GM23338 (cell line): Measurements from ENCODE around the gene ADGRG6. TPM values are rescaled to one million over a fixed set of nuclear protein-coding genes. Genes with fewer than 3 reads are reported as not detected.

Experiments
- ATAC-seq: fragments of 200-7000 bp; cut with Tn5 transposase; 3 replicates; pipeline ENCODE4 v1.9.1; 2020
- DNase-seq: peaks from one replicate; pipeline ENCODE4 v3.0.0-alpha.2; 2015; ENCODE audit warnings: low spot score
- H2AFZ ChIP-seq: fragments of 200-600 bp; sonication (generic); 2 replicates; pipeline ENCODE4 v1.8.0; 2016; ENCODE audit warnings: antibody characterized with exemption, mild to moderate bottlenecking, moderate library complexity
- H3F3A ChIP-seq: fragments of 200-600 bp; sonication (generic); replicated peaks from 2 replicates; pipeline ENCODE4 v1.8.0; 2017; ENCODE audit warnings: antibody characterized with exemption, mixed run types, low read depth
- H3K27ac ChIP-seq: fragments of 200-600 bp; sonication (generic); 2 replicates; pipeline ENCODE4 v1.6.1; 2016; ENCODE audit warnings: low read depth
- H3K27me3 ChIP-seq: fragments of 200-600 bp; sonication (generic); 2 replicates; pipeline ENCODE4 v1.8.0; 2016; ENCODE audit warnings: mild to moderate bottlenecking, mixed run types, moderate library complexity; ENCODE audit not compliant: insufficient read depth
- H3K36me3 ChIP-seq: fragments of 200-600 bp; sonication (generic); 2 replicates; pipeline ENCODE4 v1.8.0; 2016; ENCODE audit warnings: mild to moderate bottlenecking; ENCODE audit not compliant: insufficient read depth
- H3K4me1 ChIP-seq: fragments of 200-600 bp; sonication (generic); 2 replicates; pipeline ENCODE4 v1.8.0; 2016; ENCODE audit warnings: mild to moderate bottlenecking, moderate library complexity; ENCODE audit not compliant: insufficient read depth
- H3K4me2 ChIP-seq: fragments of 200-600 bp; sonication (generic); 2 replicates; pipeline ENCODE4 v1.7.1; 2017; ENCODE audit warnings: mixed run types
- H3K4me3 ChIP-seq: fragments of 200-600 bp; sonication (generic); 2 replicates; pipeline ENCODE4 v1.6.1; 2016; ENCODE audit warnings: mixed run types
- H3K79me2 ChIP-seq: fragments of 200-600 bp; sonication (generic); replicated peaks from 2 replicates; pipeline ENCODE4 v1.8.0; 2017; ENCODE audit warnings: mild to moderate bottlenecking; ENCODE audit not compliant: insufficient read depth
- H3K9me2 ChIP-seq: fragments of 200-600 bp; sonication (generic); 2 replicates; pipeline ENCODE4 v1.8.0; 2017; ENCODE audit not compliant: insufficient read depth
- H4K20me1 ChIP-seq: fragments of 200-600 bp; sonication (generic); replicated peaks from 2 replicates; pipeline ENCODE4 v1.8.0; 2017; ENCODE audit warnings: mild to moderate bottlenecking; ENCODE audit not compliant: insufficient read depth
- H3K27ac Mint-ChIP-seq: 2 replicates; pipeline ENCODE4 v1.8.0; 2020; ENCODE audit warnings: inconsistent platforms, mild to moderate bottlenecking, moderate library complexity, mixed read lengths
- H3K27me3 Mint-ChIP-seq: 3 replicates; pipeline ENCODE4 v1.8.0; 2022; ENCODE audit warnings: low read depth, mild to moderate bottlenecking, moderate library complexity, mixed read lengths, inconsistent platforms; ENCODE audit not compliant: insufficient read depth, poor library complexity
- H3K36me3 Mint-ChIP-seq: 3 replicates; pipeline ENCODE4 v1.8.0; 2021; ENCODE audit warnings: low read depth, mild to moderate bottlenecking, inconsistent platforms, moderate library complexity, mixed read lengths
- H3K4me1 Mint-ChIP-seq: 3 replicates; pipeline ENCODE4 v1.8.0; 2020; ENCODE audit warnings: mild to moderate bottlenecking, inconsistent platforms, mixed read lengths
- H3K4me3 Mint-ChIP-seq: 3 replicates; pipeline ENCODE4 v1.8.0; 2021; ENCODE audit warnings: moderate library complexity, mild to moderate bottlenecking, inconsistent platforms, mixed read lengths
- H3K9me3 Mint-ChIP-seq: 3 replicates; pipeline ENCODE4 v1.8.0; 2020; ENCODE audit warnings: moderate library complexity, mild to moderate bottlenecking, inconsistent platforms, mixed read lengths
- CREB1 ChIP-seq: fragments of 250-450 bp; sonication (Bioruptor Pico); IDR thresholded peaks from 2 replicates; pipeline ENCODE4 v1.5.0; 2020; ENCODE audit warnings: low read depth, mild to moderate bottlenecking, moderate library complexity
- EZH2 ChIP-seq: fragments of 200-600 bp; sonication (generic); IDR thresholded peaks from one replicate; pipeline ENCODE4 v1.8.0; 2017; ENCODE audit warnings: antibody characterized with exemption, mild to moderate bottlenecking, low read depth; ENCODE audit not compliant: unreplicated experiment
- EZH2phosphoT487 ChIP-seq: fragments of 200-600 bp; sonication (generic); IDR thresholded peaks from one replicate; pipeline ENCODE4 v1.8.1; 2018; ENCODE audit warnings: antibody characterized with exemption; ENCODE audit not compliant: unreplicated experiment
- JUNB ChIP-seq: IDR thresholded peaks from one replicate; pipeline ENCODE4 v1.6.1; 2016; ENCODE audit warnings: antibody characterized with exemption; ENCODE audit not compliant: unreplicated experiment
- NANOG ChIP-seq: IDR thresholded peaks from 2 replicates; pipeline ENCODE4 v1.6.1; 2016; ENCODE audit warnings: antibody characterized with exemption, borderline replicate concordance
- STAT1 ChIP-seq: IDR thresholded peaks from one replicate; pipeline ENCODE4 v1.6.1; 2016; ENCODE audit warnings: antibody characterized with exemption; ENCODE audit not compliant: unreplicated experiment
- ZNF331 ChIP-seq: fragments of 250-450 bp; sonication (Bioruptor Pico); IDR thresholded peaks from 2 replicates; pipeline ENCODE4 v1.5.0; 2020; ENCODE audit warnings: low read depth, mild to moderate bottlenecking, moderate library complexity
- polyA plus RNA-seq: library from polyadenylated mRNA; unstranded; fragments of >200 nt; fragmentation: Nextera tagmentation; extraction: Ambion mirVana; gene quantifications from 2 replicates; pipeline ENCODE4 v1.2.1, GENCODE V29; 2016
- total RNA-seq: library from RNA; depleted of rRNA; stranded (reverse); fragments of >200 nt; shearing (Covaris generic); gene quantifications from 2 replicates; pipeline ENCODE4 v1.2.3, GENCODE V29; 2014
- TF ChIP-seq, protein P1 (sequence below), 2 experiments: fragments of 200-600 bp in 1 of 2; sonication (generic) in 1 of 2; conservative IDR thresholded peaks; 2 replicates each; pipeline versions ENCODE4 v1.5.1 to v1.6.1; 2016 to 2017; ENCODE audit warnings: antibody characterized with exemption in 2 of 2, low read depth in 2 of 2, mild to moderate bottlenecking in 2 of 2, moderate library complexity in 1 of 2
- TF ChIP-seq, protein P2 (sequence below): fragments of 250-450 bp; sonication (Bioruptor Pico); IDR thresholded peaks from 2 replicates; pipeline ENCODE4 v1.5.0; 2020; ENCODE audit warnings: mild to moderate bottlenecking, moderate library complexity

ADGRG6 gene
- total and polyA plus RNA-seq, 2 experiments from 2014 or later = 1.3 to 7.7 TPM

DNA sequence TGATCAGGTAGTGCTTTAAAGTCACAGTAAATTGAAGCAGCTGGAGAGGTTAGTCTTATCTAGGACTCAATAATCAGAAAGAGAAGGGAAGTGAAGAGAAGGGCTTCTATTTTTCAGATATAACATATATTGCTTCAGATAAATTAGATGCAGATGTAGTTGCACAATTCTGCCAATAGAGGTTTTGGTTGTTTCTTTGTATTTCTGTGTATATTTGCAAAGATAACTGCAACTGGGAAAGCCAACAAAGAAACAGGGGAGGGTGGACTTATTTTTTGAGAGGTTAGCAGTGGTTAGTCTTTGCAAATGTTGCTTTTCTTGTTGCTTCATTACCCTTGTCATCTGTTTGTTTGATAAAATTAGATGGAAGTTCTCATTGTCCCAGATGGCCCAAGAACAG is 106.6 kb downstream of the ADGRG6 start:
- Histone ChIP-seq H3K9me2 (no peaks in the 10 kb centered on the region), H3F3A (no peaks in the 10 kb centered on the region), H3K27me3 (no peaks in the 10 kb centered on the region), H4K20me1 (no peaks in the 10 kb centered on the region), H2AFZ (no peak overlapping the region), H3K4me2 (no peak overlapping the region), H3K36me3 (no peaks in the 10 kb centered on the region), H3K27ac (no peak overlapping the region), H3K4me1 (peaks cover 36% of the 10 kb centered on the region), H3K79me2 (no peaks in the 10 kb centered on the region), H3K4me3 (no peak overlapping the region)
- no peaks in the 10 kb centered on the region for H3K36me3 Mint-ChIP-seq
- ATAC-seq (no peak), DNase-seq (no peak)
- peaks cover 3% of the 10 kb centered on the region for H3K27me3 Mint-ChIP-seq
- peaks cover 22% of the 10 kb centered on the region for H3K4me1 Mint-ChIP-seq
- TF ChIP-seq, protein P1, sequence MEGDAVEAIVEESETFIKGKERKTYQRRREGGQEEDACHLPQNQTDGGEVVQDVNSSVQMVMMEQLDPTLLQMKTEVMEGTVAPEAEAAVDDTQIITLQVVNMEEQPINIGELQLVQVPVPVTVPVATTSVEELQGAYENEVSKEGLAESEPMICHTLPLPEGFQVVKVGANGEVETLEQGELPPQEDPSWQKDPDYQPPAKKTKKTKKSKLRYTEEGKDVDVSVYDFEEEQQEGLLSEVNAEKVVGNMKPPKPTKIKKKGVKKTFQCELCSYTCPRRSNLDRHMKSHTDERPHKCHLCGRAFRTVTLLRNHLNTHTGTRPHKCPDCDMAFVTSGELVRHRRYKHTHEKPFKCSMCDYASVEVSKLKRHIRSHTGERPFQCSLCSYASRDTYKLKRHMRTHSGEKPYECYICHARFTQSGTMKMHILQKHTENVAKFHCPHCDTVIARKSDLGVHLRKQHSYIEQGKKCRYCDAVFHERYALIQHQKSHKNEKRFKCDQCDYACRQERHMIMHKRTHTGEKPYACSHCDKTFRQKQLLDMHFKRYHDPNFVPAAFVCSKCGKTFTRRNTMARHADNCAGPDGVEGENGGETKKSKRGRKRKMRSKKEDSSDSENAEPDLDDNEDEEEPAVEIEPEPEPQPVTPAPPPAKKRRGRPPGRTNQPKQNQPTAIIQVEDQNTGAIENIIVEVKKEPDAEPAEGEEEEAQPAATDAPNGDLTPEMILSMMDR (conservative IDR thresholded peaks at IDR 0.05; ENCODE audit: low read depth in 2 of 2) = peak in 1 of 2 experiments; percentile 29; a peak in 1 of 4 replicates
- TF ChIP-seq NANOG (no peak), EZH2 (no peak)
- TF ChIP-seq, protein P2, sequence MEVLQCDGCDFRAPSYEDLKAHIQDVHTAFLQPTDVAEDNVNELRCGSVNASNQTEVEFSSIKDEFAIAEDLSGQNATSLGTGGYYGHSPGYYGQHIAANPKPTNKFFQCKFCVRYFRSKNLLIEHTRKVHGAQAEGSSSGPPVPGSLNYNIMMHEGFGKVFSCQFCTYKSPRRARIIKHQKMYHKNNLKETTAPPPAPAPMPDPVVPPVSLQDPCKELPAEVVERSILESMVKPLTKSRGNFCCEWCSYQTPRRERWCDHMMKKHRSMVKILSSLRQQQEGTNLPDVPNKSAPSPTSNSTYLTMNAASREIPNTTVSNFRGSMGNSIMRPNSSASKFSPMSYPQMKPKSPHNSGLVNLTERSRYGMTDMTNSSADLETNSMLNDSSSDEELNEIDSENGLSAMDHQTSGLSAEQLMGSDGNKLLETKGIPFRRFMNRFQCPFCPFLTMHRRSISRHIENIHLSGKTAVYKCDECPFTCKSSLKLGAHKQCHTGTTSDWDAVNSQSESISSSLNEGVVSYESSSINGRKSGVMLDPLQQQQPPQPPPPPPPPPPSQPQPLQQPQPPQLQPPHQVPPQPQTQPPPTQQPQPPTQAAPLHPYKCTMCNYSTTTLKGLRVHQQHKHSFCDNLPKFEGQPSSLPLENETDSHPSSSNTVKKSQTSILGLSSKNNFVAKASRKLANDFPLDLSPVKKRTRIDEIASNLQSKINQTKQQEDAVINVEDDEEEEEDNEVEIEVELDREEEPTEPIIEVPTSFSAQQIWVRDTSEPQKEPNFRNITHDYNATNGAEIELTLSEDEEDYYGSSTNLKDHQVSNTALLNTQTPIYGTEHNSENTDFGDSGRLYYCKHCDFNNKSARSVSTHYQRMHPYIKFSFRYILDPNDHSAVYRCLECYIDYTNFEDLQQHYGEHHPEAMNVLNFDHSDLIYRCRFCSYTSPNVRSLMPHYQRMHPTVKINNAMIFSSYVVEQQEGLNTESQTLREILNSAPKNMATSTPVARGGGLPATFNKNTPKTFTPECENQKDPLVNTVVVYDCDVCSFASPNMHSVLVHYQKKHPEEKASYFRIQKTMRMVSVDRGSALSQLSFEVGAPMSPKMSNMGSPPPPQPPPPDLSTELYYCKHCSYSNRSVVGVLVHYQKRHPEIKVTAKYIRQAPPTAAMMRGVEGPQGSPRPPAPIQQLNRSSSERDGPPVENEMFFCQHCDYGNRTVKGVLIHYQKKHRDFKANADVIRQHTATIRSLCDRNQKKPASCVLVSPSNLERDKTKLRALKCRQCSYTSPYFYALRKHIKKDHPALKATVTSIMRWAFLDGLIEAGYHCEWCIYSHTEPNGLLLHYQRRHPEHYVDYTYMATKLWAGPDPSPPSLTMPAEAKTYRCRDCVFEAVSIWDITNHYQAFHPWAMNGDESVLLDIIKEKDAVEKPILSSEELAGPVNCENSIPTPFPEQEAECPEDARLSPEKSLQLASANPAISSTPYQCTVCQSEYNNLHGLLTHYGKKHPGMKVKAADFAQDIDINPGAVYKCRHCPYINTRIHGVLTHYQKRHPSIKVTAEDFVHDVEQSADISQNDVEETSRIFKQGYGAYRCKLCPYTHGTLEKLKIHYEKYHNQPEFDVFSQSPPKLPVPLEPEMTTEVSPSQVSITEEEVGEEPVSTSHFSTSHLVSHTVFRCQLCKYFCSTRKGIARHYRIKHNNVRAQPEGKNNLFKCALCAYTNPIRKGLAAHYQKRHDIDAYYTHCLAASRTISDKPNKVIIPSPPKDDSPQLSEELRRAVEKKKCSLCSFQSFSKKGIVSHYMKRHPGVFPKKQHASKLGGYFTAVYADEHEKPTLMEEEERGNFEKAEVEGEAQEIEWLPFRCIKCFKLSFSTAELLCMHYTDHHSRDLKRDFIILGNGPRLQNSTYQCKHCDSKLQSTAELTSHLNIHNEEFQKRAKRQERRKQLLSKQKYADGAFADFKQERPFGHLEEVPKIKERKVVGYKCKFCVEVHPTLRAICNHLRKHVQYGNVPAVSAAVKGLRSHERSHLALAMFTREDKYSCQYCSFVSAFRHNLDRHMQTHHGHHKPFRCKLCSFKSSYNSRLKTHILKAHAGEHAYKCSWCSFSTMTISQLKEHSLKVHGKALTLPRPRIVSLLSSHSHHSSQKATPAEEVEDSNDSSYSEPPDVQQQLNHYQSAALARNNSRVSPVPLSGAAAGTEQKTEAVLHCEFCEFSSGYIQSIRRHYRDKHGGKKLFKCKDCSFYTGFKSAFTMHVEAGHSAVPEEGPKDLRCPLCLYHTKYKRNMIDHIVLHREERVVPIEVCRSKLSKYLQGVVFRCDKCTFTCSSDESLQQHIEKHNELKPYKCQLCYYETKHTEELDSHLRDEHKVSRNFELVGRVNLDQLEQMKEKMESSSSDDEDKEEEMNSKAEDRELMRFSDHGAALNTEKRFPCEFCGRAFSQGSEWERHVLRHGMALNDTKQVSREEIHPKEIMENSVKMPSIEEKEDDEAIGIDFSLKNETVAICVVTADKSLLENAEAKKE (CRISPR knock-in tag) = no peak
- no peak overlapping the region for H3K4me3 Mint-ChIP-seq
- no peaks in the 10 kb centered on the region for H3K9me3 Mint-ChIP-seq
- H3K27ac Mint-ChIP-seq = no peak overlapping the region

DNA sequence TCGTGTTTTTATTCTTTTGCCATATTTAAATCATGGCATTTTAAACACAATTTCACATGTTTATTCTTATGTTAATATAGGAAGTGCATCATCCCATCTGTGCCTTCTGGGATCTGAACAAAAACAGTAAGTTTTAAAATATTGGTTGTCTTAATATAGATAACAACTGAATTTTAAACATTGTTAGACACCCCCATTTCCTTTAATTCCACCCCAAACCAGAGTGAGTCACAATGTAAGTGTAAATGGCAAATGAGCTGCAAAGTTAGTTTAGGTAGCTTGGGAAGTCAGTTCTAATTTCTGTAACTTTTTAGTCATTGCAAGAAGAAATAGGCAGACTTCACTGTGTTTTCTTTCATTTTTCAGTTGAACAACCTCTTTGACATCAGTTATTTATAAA is 108.0 kb downstream of the ADGRG6 start:
- Mint-ChIP-seq H3K27me3 (no peaks in the 10 kb centered on the region), H3K4me3 (no peak overlapping the region), H3K36me3 (no peaks in the 10 kb centered on the region), H3K9me3 (no peaks in the 10 kb centered on the region), H3K27ac (no peak overlapping the region), H3K4me1 (peaks cover 22% of the 10 kb centered on the region)
- Histone ChIP-seq H3K27me3 (no peaks in the 10 kb centered on the region), H3K27ac (no peak overlapping the region), H4K20me1 (no peaks in the 10 kb centered on the region), H3K4me3 (no peak overlapping the region), H3K36me3 (no peaks in the 10 kb centered on the region), H3K4me2 (0 out of 2 replicates have a peak overlapping the region, but pooled peaks have one; percentile 36), H2AFZ (no peak overlapping the region), H3F3A (no peaks in the 10 kb centered on the region), H3K79me2 (no peaks in the 10 kb centered on the region), H3K9me2 (no peaks in the 10 kb centered on the region), H3K4me1 (peaks cover 36% of the 10 kb centered on the region)
- DNase-seq = no peak
- no peak for ATAC-seq
- TF ChIP-seq CREB1 (CRISPR knock-in tag) (no peak), STAT1 (no peak), ZNF331 (CRISPR knock-in tag) (no peak), NANOG (no peak), EZH2phosphoT487 (no peak), JUNB (no peak)
- TF ChIP-seq, protein P1 (conservative IDR thresholded peaks at IDR 0.05; ENCODE audit: low read depth in 2 of 2) = no peak
